K562 treated with DMSO at 1 percent for 48 hours (cell line): ENCODE results near the gene OR5I1. TPM values are rescaled to one million over a fixed set of nuclear protein-coding genes. Genes with fewer than 3 reads are reported as not detected.

Experiments
- total RNA-seq: library from RNA; unstranded; fragments of 300-600 nt; gene quantifications from 2 replicates; pipeline ENCODE4 v1.2.3, GENCODE V29; 2022; ENCODE audit warnings: low replicate concordance; ENCODE audit errors: extremely low read depth

The OR5I1 gene
- not detected in 2 replicates for total RNA-seq

DNA sequence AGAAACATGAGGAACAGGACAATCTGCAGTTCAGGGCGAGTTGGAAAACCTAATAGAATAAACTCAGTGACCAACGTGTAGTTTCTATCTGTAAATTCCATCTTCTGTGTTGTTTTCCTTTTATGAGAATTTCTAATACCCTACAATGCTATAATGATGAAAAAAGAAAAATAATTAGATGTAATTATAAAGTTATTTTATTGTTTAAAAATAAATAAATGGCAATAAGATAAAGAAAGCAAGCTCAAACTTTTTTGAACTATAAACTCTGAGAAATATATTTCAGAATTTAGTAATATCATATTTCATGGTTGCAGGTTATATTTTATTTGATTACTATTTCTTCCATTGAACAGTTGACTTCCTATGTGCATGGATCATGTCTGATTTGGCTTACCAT lies at the start of gene OR5I1:
TSS of gene OR5I1 (minus strand) at position 101 of the 400 bp plus-strand sequence. CDS start at position 101, 0 bp downstream.

DNA sequence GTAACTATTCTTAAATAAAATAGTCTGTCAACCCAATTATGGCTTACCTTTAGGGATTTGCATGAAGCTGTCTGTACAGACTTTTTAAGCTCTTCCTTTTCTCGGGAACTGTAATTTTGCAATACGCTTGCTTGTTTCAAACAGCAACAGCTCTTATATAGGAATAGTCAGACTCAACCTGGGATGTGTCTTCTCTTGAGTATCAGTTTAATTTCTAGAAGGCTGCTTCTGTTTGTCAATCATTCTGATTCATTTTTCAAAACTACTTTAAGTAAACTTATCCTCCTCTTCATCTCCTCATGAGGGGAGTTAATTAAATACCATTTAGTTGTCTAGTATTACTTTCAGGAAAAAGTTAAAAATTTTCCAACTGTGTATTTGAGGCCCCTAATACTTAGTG lies 33.6 kb upstream of the OR5I1 start, which contains the start of gene OR10AG1:
TSS of gene OR10AG1 (minus strand) at position 101 of the 400 bp plus-strand sequence. CDS start at position 63, 38 bp downstream.

DNA sequence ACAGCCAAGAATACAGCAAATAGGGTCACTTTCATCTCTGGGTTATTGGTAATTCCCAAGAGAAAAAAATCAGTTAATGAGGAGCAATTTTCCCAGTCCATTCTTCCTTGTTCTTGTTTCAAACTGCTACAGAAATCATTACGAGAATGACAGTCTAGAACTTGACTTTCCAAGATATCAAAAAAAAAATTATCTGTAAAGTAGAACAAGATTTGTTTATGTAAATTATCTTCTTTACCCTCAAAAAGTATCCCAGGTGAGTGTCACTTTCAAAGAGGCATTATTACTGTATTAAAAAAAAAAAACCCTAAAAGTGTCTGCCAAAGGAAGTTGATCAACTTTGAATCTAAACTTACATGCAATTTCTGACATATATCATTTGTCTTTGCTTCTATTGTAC lies 21.7 kb downstream of the OR5I1 start, which contains the start of gene OR5W2:
TSS of gene OR5W2 (minus strand) at position 101 of the 400 bp plus-strand sequence. CDS start at position 101, 0 bp downstream.

Other genes with a start within 250 kb of the OR5I1 start
- not detected in 2 replicates for gene OR5D13, start 163.0 kb downstream of the OR5I1 start, total RNA-seq
- not detected in 2 replicates for gene OR5D14, start 140.8 kb downstream of the OR5I1 start, total RNA-seq
- gene OR5L1, start 125.0 kb downstream of the OR5I1 start, total RNA-seq: not detected in 2 replicates
- gene OR5D18, start 116.8 kb downstream of the OR5I1 start, total RNA-seq: not detected in 2 replicates
- not detected in 2 replicates for gene OR5L2, start 109.2 kb downstream of the OR5I1 start, total RNA-seq
- not detected in 2 replicates for gene OR5D16, start 97.6 kb downstream of the OR5I1 start, total RNA-seq
- not detected in 2 replicates for gene TRIM51, start 53.1 kb downstream of the OR5I1 start, total RNA-seq
- gene OR5W2, start 21.8 kb downstream of the OR5I1 start, total RNA-seq: not detected in 2 replicates
- gene OR10AG1, start 33.5 kb upstream of the OR5I1 start, total RNA-seq: not detected in 2 replicates
- not detected in 2 replicates for gene OR5F1, start 58.2 kb upstream of the OR5I1 start, total RNA-seq
- not detected in 2 replicates for gene OR5AS1, start 91.3 kb upstream of the OR5I1 start, total RNA-seq
- not detected in 2 replicates for gene OR8I2, start 156.9 kb upstream of the OR5I1 start, total RNA-seq
- not detected in 2 replicates for gene OR8H2, start 167.3 kb upstream of the OR5I1 start, total RNA-seq
- gene OR8H3, start 186.0 kb upstream of the OR5I1 start, total RNA-seq: not detected in 2 replicates
- not detected in 2 replicates for gene OR8J3, start 203.8 kb upstream of the OR5I1 start, total RNA-seq
- not detected in 2 replicates for gene OR8K5, start 223.9 kb upstream of the OR5I1 start, total RNA-seq
- not detected in 2 replicates for gene OR5J2, start 240.2 kb upstream of the OR5I1 start, total RNA-seq